Suprapubic skin (tissue), 3 donors: ENCODE data around the gene NKD2.

ENCODE experiments used
- CTCF ChIP-seq, 2 donors: fragments of 200-600 bp in 1 of 2; fragments of 450-650 bp in 1 of 2; sonication (generic) in 1 of 2; IDR thresholded peaks; one replicate each; pipeline ENCODE4 v1.5.1; 2016 to 2019; ENCODE audit warnings: antibody characterized with exemption in 2 of 2, mild to moderate bottlenecking in 1 of 2, moderate library complexity in 1 of 2
- POLR2A ChIP-seq, 2 donors: fragments of 450-650 bp; IDR thresholded peaks; one replicate each; pipeline ENCODE4 v1.6.1; 2017; ENCODE audit warnings: antibody characterized with exemption in 2 of 2, mild to moderate bottlenecking in 2 of 2, moderate library complexity in 2 of 2

- TF ChIP-seq CTCF (IDR thresholded peaks at IDR 0.05) (no peak), POLR2A (IDR thresholded peaks at IDR 0.05) (no peak)
Measured at GRCh38 chr5:1020452-1020961, 11.9 kb downstream of the NKD2 start.
